H1 (cell line): ENCODE measurements around the gene ARHGAP10. TPM values are rescaled to one million over a fixed set of nuclear protein-coding genes. Genes with fewer than 3 reads are reported as not detected.

Experiments used
- BRCA1 ChIP-seq: IDR thresholded peaks from 2 replicates; pipeline ENCODE4 v1.6.1; 2012; ENCODE audit warnings: low read depth, low read length, improper control_type of control experiment
- JUN ChIP-seq: IDR thresholded peaks from 2 replicates; pipeline ENCODE4 v1.6.1; 2011; ENCODE audit warnings: low read depth, mild to moderate bottlenecking, improper control_type of control experiment, low read length
- MAFK ChIP-seq: IDR thresholded peaks from 2 replicates; pipeline ENCODE4 v1.6.1; 2012; ENCODE audit warnings: low read depth, mild to moderate bottlenecking, improper control_type of control experiment, low read length
- polyA plus RNA-seq, 7 experiments: library from polyadenylated mRNA; depleted of rRNA in 3 of 7; stranded (reverse) in 5 of 7; unstranded in 2 of 7; fragments of >200 nt in 5 of 7; fragments of 200-250 nt in 2 of 7; gene quantifications; 1 replicate in 5 of 7; 2 replicates in 1 of 7; 4 replicates in 1 of 7; pipeline versions ENCODE4 v1.2.1 to v1.2.3, GENCODE V29; 2011 to 2013; ENCODE audit warnings: missing spikeins in 2 of 7, mixed read lengths in 2 of 7
- total RNA-seq: library from RNA; stranded (reverse); fragmentation: NEBNext Ultra II Directional; extraction: Animal tissue kit (Norgen Biotek cat#: 25700); gene quantifications from 2 replicates; pipeline ENCODE4 v1.2.1, GENCODE V29; 2021
- TF ChIP-seq, protein P1 (sequence below): fragments of 300-600 bp; sonication (generic); IDR thresholded peaks from 2 replicates; pipeline ENCODE4 v1.7.1; 2012; ENCODE audit warnings: low read length, moderate library complexity, mild to moderate bottlenecking, inconsistent platforms; ENCODE audit not compliant: insufficient replicate concordance

Gene ARHGAP10
- total and polyA plus RNA-seq, 2 of the 8 experiments (the other 6 are each of a cell fraction or from before 2014, with no cell fraction given): 3.7 to 6.1 TPM

DNA sequence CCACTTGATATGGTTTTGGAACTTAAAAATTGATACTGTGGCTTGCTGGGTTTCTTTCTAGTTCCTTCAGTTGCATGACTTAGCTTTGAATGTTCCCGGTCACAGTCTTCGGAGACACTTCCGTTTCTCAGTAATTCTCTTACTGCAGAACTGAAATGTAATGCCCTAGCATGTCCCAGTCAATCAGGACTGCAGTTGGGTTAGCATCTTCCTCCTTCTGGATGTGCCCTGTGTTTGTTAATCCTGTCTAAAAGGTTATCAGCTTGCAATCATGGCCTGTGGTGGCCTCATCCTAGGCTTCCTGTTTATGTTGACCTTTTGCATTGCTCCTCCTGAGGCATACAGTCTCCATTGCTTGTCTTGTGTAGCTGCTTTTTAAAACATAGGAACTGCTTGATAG lies 275.9 kb downstream of the ARHGAP10 start (continued):
- TF ChIP-seq, protein P1, sequence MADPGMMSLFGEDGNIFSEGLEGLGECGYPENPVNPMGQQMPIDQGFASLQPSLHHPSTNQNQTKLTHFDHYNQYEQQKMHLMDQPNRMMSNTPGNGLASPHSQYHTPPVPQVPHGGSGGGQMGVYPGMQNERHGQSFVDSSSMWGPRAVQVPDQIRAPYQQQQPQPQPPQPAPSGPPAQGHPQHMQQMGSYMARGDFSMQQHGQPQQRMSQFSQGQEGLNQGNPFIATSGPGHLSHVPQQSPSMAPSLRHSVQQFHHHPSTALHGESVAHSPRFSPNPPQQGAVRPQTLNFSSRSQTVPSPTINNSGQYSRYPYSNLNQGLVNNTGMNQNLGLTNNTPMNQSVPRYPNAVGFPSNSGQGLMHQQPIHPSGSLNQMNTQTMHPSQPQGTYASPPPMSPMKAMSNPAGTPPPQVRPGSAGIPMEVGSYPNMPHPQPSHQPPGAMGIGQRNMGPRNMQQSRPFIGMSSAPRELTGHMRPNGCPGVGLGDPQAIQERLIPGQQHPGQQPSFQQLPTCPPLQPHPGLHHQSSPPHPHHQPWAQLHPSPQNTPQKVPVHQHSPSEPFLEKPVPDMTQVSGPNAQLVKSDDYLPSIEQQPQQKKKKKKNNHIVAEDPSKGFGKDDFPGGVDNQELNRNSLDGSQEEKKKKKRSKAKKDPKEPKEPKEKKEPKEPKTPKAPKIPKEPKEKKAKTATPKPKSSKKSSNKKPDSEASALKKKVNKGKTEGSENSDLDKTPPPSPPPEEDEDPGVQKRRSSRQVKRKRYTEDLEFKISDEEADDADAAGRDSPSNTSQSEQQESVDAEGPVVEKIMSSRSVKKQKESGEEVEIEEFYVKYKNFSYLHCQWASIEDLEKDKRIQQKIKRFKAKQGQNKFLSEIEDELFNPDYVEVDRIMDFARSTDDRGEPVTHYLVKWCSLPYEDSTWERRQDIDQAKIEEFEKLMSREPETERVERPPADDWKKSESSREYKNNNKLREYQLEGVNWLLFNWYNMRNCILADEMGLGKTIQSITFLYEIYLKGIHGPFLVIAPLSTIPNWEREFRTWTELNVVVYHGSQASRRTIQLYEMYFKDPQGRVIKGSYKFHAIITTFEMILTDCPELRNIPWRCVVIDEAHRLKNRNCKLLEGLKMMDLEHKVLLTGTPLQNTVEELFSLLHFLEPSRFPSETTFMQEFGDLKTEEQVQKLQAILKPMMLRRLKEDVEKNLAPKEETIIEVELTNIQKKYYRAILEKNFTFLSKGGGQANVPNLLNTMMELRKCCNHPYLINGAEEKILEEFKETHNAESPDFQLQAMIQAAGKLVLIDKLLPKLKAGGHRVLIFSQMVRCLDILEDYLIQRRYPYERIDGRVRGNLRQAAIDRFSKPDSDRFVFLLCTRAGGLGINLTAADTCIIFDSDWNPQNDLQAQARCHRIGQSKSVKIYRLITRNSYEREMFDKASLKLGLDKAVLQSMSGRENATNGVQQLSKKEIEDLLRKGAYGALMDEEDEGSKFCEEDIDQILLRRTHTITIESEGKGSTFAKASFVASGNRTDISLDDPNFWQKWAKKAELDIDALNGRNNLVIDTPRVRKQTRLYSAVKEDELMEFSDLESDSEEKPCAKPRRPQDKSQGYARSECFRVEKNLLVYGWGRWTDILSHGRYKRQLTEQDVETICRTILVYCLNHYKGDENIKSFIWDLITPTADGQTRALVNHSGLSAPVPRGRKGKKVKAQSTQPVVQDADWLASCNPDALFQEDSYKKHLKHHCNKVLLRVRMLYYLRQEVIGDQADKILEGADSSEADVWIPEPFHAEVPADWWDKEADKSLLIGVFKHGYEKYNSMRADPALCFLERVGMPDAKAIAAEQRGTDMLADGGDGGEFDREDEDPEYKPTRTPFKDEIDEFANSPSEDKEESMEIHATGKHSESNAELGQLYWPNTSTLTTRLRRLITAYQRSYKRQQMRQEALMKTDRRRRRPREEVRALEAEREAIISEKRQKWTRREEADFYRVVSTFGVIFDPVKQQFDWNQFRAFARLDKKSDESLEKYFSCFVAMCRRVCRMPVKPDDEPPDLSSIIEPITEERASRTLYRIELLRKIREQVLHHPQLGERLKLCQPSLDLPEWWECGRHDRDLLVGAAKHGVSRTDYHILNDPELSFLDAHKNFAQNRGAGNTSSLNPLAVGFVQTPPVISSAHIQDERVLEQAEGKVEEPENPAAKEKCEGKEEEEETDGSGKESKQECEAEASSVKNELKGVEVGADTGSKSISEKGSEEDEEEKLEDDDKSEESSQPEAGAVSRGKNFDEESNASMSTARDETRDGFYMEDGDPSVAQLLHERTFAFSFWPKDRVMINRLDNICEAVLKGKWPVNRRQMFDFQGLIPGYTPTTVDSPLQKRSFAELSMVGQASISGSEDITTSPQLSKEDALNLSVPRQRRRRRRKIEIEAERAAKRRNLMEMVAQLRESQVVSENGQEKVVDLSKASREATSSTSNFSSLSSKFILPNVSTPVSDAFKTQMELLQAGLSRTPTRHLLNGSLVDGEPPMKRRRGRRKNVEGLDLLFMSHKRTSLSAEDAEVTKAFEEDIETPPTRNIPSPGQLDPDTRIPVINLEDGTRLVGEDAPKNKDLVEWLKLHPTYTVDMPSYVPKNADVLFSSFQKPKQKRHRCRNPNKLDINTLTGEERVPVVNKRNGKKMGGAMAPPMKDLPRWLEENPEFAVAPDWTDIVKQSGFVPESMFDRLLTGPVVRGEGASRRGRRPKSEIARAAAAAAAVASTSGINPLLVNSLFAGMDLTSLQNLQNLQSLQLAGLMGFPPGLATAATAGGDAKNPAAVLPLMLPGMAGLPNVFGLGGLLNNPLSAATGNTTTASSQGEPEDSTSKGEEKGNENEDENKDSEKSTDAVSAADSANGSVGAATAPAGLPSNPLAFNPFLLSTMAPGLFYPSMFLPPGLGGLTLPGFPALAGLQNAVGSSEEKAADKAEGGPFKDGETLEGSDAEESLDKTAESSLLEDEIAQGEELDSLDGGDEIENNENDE: no peak
- TF ChIP-seq MAFK (no peak), BRCA1 (no peak), JUN (no peak)
